ENCODE results near the gene NFXL1.

GRCh38 chr4:47824840-47825239, 89.5 kb downstream of the NFXL1 start:
- TF ChIP-seq CTCF (IDR thresholded peaks at IDR 0.05) (no peak), POLR2AphosphoS5 (IDR thresholded peaks at IDR 0.05) (no peak), POLR2A (IDR thresholded peaks at IDR 0.05) (no peak)
